ENCODE results near the gene DDX31.

The DDX31 gene

DNA sequence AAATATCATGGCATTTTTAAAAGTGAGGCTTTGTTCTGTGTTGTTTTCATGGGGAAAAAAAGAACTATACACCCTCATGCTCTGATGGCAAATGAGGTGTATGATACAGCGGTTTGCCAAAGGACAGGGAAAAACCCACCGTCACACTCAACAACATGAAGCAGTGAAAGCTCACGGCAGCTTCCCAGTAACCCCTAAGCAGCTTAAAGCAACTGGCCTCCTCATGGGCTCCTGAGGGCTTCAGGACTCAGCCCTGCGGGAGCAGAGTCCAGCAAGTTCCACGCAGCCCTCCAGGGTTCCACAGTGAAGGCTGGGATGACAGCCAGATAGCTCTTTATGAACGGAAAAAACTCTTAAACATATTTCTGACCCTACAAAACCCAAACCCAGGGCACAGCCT is 74.5 kb downstream of the DDX31 start:
- no peak for DNase-seq (ENCODE audit: low read depth in 2 of 2)

- DNase-seq (ENCODE audit: low read depth in 2 of 2), result no peak
Measured at GRCh38 chr9:132594412-132594811, 75.4 kb downstream of the DDX31 start.

DNA sequence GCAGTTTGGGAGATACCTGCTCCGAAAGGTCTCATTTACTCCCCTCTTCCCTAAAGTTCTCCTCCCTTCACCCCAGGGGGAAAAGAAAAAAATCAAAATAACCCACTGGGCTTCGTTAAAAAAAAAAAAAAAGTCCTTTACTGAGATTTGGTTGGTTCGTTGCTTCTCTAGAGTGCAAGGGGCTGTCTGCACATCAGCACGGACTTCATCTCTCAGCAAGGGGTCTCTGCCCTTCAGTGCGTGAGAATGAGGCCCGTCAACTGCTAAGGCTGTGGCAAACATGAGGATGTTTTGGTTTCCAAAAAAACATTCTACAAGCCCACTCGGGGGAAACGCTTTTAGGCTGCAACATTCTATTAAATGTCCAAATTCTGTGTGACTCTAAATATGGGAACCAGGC is 77.3 kb downstream of the DDX31 start:
- DNase-seq (ENCODE audit: low read depth in 2 of 2), result no peak

DNA sequence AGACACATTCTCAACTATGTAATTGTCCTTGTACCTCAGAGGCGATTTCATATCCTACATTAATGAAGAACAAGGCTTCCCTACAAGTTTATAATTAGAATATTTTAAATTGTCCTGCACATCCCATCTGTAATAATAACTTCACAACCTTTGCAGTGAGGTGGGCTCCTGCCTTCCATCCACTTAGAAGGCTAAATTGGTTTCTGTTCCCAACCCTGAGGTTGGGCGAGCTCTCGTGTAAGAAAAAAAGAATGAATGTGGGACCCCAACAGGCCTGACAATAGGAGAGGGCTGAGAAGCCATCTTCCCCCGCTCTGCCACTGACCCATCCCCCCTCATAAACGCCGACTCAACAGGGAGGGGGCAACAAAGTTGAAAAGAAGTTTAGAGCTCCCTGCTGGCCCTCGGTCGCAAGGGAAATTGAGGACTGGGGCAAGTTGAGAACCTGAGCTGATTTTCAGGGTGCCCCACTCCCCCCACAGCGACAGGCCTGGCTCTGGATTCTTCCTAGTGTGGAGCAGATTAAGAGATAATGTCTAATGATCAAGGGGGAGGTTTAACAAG is 78.0 kb downstream of the DDX31 start:
- no peak for DNase-seq (ENCODE audit: low read depth in 2 of 2)

- DNase-seq (ENCODE audit: low read depth in 2 of 2), result no peak
Measured at GRCh38 chr9:132591244-132591643, 78.5 kb downstream of the DDX31 start.

GRCh38 chr9:132590318-132591182 is 79.2 kb downstream of the DDX31 start:
- DNase-seq (ENCODE audit: low read depth in 2 of 2), result no peak

DNA sequence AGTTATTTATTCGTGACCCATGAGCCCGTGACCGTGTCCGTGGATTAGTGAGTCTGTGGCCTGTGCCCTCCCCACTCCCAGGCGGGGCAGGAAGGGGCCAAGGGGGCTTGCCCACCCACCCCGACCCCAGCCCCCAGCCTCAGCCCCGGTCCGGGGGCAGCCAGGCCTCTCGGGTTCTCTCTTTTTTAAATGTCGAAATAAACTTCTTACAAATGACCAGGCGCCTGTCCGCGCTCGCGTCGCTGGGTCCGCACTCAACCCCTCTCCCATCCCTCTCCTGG is 79.8 kb downstream of the DDX31 start:
- DNase-seq (ENCODE audit: low read depth in 2 of 2), result no peak

- no peak for DNase-seq (ENCODE audit: low read depth in 2 of 2)
Measured at GRCh38 chr9:132589148-132590036, 80.4 kb downstream of the DDX31 start.

GRCh38 chr9:132588501-132589147 is 81.2 kb downstream of the DDX31 start:
- no peak for DNase-seq (ENCODE audit: low read depth in 2 of 2)

DNA sequence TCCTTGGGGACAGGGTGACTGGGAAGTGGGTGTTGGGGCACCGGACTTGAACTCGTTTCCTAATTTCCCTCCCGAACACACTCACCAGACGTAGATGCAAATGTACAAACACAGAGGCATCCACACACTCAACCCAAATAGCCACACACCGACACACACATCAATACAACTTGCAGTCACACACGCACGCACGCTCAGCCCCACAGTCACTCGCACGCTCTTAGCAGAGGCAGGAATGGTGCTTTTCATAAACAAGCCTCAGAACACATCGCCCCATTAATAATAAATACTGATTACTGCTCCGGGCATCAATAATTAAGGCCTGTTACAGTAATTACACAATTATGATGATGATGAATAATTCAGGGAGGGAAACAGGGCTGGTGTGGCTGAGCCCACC is 81.7 kb downstream of the DDX31 start:
- DNase-seq (ENCODE audit: low read depth in 2 of 2), result no peak

- no peak for DNase-seq (ENCODE audit: low read depth in 2 of 2)
Measured at GRCh38 chr9:132587592-132587955, 82.2 kb downstream of the DDX31 start.

DNA sequence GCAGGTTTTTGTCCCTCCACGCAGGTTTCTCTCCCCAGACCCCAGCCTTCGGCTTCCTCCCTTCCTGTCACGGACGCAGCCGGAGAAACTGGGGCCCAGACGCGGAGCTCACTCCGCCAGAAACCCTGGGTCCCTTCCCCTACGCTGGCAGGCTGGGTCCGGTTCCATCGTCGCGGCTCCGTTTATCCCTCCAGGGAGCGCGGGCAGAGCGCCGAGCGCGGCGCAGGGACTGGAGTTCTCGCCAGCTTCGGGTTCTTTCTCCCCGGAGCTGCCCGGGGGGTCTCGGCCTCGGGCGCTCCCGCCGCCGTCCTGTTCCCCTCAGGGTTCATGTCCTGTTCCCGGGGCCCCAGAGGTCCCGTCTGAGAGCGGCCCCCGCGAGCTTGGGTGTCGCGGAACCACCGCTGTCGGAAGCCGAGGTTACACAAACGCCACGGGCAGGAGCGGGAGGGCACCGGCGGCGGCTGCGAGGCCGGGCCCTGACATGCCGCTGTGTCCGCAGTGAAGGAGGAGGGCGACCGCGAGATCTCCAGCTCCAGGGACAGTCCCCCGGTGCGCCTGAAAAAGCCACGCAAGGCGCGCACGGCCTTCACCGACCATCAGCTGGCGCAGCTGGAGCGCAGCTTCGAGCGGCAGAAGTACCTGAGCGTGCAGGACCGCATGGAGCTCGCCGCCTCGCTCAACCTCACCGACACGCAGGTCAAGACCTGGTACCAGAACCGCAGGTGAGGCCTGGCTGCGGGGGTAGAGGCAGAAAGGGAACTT is 82.8 kb downstream of the DDX31 start:
- no peak for DNase-seq (ENCODE audit: low read depth in 2 of 2)

DNA sequence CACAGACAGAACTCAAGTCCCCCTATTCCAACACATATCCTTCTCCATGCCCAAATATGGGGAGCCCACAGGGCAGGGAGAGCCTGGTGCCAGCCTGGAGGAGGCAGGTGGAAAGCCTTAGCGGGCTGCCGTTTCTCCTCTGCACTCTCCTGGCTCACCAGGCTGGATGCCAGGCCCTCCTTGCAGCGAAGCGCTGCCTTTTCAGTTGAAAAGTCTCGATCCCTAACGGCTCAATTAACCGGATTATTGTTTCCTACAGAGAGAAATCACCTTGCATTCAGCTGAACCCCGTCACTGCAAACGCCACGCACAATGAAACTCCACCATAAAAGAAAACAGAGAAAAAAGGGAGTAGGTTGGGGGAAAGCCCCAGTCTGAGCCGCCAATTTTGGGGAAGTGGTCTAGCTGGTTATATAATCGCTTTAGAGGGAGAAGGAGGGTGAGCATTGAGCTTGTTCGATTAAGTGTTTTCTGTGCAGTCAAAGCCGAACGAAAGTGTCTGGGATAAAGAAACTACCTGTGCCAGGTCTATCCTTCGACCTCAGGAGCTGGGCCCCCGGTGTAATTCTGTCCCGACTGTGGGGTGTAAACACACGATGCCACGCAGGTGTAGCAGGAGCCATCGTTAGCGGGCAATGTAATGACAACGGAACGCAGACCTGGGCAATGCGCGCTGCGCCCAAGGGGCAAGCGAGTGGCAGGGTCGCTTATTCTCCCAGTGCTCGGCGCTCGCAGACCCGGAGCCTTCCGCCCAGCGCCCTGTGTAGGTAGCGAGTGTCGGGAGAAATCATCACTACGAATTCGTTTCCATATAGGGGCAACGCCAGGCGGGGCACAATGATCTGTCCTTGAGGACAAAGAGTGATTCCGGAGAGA is 83.6 kb downstream of the DDX31 start:
- no peak for DNase-seq (ENCODE audit: low read depth in 2 of 2)

- no peak for DNase-seq (ENCODE audit: low read depth in 2 of 2)
Measured at GRCh38 chr9:132584601-132585560, 84.9 kb downstream of the DDX31 start.

- DNase-seq (ENCODE audit: low read depth in 2 of 2), result no peak
Measured at GRCh38 chr9:132583584-132584304, 86.0 kb downstream of the DDX31 start.

DNA sequence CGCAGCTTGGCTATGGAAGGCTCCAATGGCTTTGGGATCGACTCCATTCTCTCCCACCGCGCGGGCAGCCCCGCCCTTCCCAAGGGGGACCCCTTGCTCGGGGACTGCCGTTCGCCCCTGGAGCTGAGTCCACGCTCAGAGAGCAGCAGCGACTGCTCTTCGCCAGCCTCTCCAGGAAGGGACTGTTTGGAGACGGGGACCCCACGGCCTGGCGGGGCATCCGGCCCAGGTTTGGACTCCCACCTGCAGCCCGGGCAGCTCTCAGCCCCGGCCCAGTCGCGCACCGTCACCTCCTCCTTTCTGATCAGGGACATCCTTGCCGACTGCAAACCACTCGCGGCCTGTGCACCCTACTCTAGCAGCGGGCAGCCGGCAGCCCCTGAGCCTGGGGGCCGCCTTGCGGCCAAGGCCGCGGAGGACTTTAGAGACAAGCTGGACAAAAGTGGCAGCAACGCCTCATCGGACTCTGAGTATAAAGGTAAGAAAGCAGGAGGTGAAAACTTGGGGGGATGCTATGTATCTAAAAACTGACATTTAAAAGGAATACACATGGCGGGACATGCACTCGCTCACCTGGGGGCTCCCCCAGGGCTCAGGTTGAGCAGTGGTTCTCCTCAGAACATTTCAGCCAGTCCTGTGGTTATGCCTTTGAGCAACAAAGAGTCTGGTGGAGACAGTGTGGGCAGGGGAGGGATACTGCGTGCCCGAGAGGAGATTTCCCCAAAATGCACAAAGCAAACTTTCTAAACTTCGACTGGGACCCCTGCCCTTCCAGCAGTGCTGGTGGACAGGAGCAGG is 86.8 kb downstream of the DDX31 start:
- no peak for DNase-seq (ENCODE audit: low read depth in 2 of 2)

DNA sequence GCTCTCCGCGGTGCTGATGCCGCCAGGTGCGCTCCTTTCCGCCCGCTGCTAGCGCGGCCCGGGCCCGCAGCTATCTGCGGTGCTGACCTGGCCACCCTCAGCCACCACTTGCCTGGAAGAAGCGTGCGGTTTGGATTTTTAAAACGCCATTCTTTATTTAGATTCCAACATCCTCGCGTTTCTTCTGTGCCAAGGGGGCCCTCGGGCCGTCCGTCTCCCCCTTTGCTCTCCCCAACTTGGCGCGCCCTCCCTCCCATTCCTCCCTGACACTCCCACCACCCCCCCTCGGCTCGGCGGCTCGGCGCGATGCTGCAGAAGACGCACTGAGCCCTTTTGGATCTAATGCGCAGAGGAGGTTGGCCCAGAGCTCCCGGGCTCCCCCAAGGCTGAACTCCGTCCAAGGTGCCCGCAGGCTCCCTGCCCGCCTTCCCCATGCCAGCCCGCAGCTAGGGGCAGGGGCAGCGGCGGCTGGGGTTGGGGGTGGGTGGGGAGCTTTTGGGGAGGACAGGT is 87.5 kb downstream of the DDX31 start, which contains the start of gene BARHL1:
Gene BARHL1, plus strand, starts transcription at position 331 of the 510 bp plus-strand sequence. CDS start 192 bp downstream, outside the sequence.
- DNase-seq (ENCODE audit: low read depth in 2 of 2), result no peak

GRCh38 chr9:132579427-132579798 is 90.4 kb downstream of the DDX31 start:
- DNase-seq (ENCODE audit: low read depth in 2 of 2), result no peak
